ENCODE data around the gene AFG1L. TPM values are rescaled to one million over a fixed set of nuclear protein-coding genes. Genes with fewer than 3 reads are reported as not detected.

Gene AFG1L
- total RNA-seq, 2 experiments from 2014 or later: 5.7 to 5.9 TPM

- Mint-ChIP-seq H3K36me3 (ENCODE audit: low read depth) (no peaks in the 10 kb centered on the region), H3K4me3 (no peak overlapping the region), H3K4me1 (peaks cover 4% of the 10 kb centered on the region), H3K9me3 (no peaks in the 10 kb centered on the region), H3K27ac (no peak overlapping the region), H3K27me3 (peaks cover 26% of the 10 kb centered on the region)
- DNase-seq: no peak
- ChIA-PET POLR2A (no interaction called here), CTCF (no interaction called here)
Observed at GRCh38 chr6:108454356-108454755, 159.5 kb downstream of the AFG1L start.

GRCh38 chr6:108455688-108456087, 160.8 kb downstream of the AFG1L start:
- Mint-ChIP-seq H3K4me1 (peaks cover 4% of the 10 kb centered on the region), H3K27ac (no peak overlapping the region), H3K9me3 (no peaks in the 10 kb centered on the region), H3K27me3 (peaks cover 25% of the 10 kb centered on the region), H3K4me3 (no peak overlapping the region), H3K36me3 (ENCODE audit: low read depth) (no peaks in the 10 kb centered on the region)
- ChIA-PET CTCF (interaction anchor here (0.7 kb wide), 1 partner anchor 16 kb away, joined by 3 read pairs; no protein-coding TSS in a partner anchor), POLR2A (no interaction called here)
- no peak for DNase-seq

DNA sequence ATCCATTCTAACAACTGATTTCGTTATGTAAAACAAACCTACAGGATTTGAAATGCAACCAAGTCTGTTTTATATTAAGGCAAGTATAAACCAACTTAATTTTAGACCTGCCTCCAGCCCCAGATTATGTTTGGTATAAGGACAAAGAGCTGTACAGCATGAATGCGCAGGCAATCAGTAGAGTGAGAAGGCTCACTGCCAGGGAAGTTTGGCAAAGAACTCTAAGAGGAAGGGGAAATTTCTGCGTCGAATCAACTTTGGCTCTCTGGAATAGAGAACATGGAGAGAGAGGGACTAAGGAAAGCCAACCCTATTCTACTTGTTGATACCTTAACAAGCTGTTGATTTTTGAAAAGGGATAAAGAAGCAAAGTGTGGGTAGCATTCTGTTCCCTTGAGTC, 168.9 kb downstream of the AFG1L start:
- no peaks in the 10 kb centered on the region for H3K4me1 Mint-ChIP-seq

DNA sequence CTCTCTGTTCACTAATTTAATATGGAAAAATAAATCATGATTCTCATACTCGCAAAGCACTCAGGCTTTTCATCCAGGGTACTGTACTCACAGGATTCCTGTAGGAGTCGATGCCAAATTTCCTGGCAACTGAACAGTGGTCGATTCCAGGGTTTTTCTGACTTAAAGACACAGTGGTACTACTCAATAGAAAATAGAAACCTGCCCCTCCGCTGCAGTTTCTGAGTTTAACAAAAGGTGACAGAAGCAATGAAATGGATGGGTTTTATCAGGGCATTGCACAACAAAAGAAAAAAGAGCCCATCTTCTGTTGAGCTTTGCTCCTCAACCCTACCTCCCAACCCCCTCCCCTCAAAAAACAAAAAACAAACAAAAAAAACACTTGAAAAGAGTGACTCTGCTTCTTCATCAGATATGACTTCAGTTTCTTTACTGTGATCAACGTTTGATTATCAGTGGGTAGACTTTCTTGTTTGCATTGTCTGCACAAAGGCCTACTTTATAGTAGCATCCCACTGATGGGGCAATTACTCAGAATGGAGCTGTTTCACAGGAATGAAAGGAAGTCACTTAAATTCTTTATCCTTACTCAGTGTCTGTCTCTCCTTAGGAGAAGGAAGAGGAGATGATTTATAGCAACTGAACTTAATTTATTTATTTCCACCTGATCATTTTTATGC, 169.7 kb downstream of the AFG1L start:
- POLR2A ChIA-PET: no interaction called here
- DNase-seq: no peak
- no peak overlapping the region for H3K4me3 Mint-ChIP-seq
- no peaks in the 10 kb centered on the region for H3K9me3 Mint-ChIP-seq
- no peak overlapping the region for H3K27ac Mint-ChIP-seq
- CTCF ChIA-PET: no interaction called here
- H3K36me3 Mint-ChIP-seq (ENCODE audit: low read depth): no peaks in the 10 kb centered on the region
- H3K27me3 Mint-ChIP-seq: peaks cover 24% of the 10 kb centered on the region
- no peaks in the 10 kb centered on the region for H3K4me1 Mint-ChIP-seq

More for the DNA sequence above, 168.9 kb downstream of the AFG1L start:
- POLR2A ChIA-PET: no interaction called here
- Mint-ChIP-seq H3K4me3 (no peak overlapping the region), H3K27ac (no peak overlapping the region), H3K36me3 (ENCODE audit: low read depth) (no peaks in the 10 kb centered on the region), H3K27me3 (peaks cover 21% of the 10 kb centered on the region), H3K9me3 (no peaks in the 10 kb centered on the region)
- no peak for DNase-seq
- CTCF ChIA-PET: interaction anchor here (0.7 to 1.0 kb wide), 2 partner anchors 22 to 60 kb away, joined by 3 to 4 read pairs; no protein-coding TSS in a partner anchor

- H3K4me3 Mint-ChIP-seq: no peak overlapping the region
- no peaks in the 10 kb centered on the region for H3K4me1 Mint-ChIP-seq
- H3K27ac Mint-ChIP-seq: no peak overlapping the region
- ChIA-PET CTCF (no interaction called here), POLR2A (no interaction called here)
- no peak for DNase-seq
- no peaks in the 10 kb centered on the region for H3K36me3 Mint-ChIP-seq (ENCODE audit: low read depth)
- peaks cover 25% of the 10 kb centered on the region for H3K27me3 Mint-ChIP-seq
- no peaks in the 10 kb centered on the region for H3K9me3 Mint-ChIP-seq
Observed at GRCh38 chr6:108465098-108465495, 170.2 kb downstream of the AFG1L start.

DNA sequence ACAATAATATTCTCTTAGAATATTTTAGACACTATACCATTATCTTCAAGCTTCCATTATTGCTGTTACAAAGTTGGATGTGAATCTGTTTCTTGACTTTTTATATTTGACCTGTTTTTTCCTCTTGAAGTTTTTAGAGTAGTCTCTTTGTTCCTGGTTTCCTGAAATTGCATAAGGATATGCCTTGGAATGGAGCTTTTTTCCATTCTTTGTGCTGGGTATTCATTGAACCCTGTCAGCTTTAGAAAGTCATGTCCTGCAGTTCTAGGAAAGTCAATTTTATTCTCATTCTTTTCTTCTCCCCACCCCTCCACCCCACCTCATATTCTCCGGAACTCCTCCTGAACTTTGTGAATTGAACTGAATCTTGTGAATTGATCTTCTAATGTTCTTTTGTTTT, 173.5 kb downstream of the AFG1L start:
- no peaks in the 10 kb centered on the region for H3K9me3 Mint-ChIP-seq
- POLR2A ChIA-PET: interaction anchor here (0.6 kb wide), 1 partner anchor 260 kb away, joined by 3 read pairs; no protein-coding TSS in a partner anchor
- peaks cover 26% of the 10 kb centered on the region for H3K27me3 Mint-ChIP-seq
- H3K27ac Mint-ChIP-seq: no peak overlapping the region
- CTCF ChIA-PET: no interaction called here
- no peaks in the 10 kb centered on the region for H3K4me1 Mint-ChIP-seq
- DNase-seq: no peak
- H3K36me3 Mint-ChIP-seq (ENCODE audit: low read depth): no peaks in the 10 kb centered on the region
- no peak overlapping the region for H3K4me3 Mint-ChIP-seq

DNA sequence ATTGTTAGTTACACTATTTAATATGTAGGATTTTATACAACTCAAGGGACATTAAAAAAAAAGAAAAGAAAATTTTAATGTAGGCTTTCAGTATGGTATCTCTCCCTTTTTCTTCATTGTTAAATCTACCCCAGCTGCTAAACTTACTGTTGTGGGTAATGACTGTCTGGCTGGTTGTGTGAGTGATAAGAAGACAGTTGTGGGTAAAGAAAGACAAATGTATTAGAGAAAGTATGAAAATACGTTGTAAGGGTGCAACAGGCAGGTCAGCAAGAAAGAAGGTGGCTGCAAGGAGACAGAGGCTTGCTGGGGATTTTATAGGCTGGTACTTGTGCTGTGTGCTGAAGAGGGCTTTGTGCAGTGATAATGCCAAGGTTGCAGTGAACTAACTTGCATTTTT, 174.5 kb downstream of the AFG1L start:
- H3K9me3 Mint-ChIP-seq: no peaks in the 10 kb centered on the region
- no peaks in the 10 kb centered on the region for H3K36me3 Mint-ChIP-seq (ENCODE audit: low read depth)

GRCh38 chr6:108473197-108473596, 178.3 kb downstream of the AFG1L start:
- peaks cover 4% of the 10 kb centered on the region for H3K36me3 Mint-ChIP-seq (ENCODE audit: low read depth)
- H3K4me1 Mint-ChIP-seq: no peaks in the 10 kb centered on the region
- ChIA-PET POLR2A (no interaction called here), CTCF (no interaction called here)
- H3K4me3 Mint-ChIP-seq: no peak overlapping the region
- H3K9me3 Mint-ChIP-seq: no peaks in the 10 kb centered on the region
- no peak for DNase-seq
- H3K27ac Mint-ChIP-seq: no peak overlapping the region
- H3K27me3 Mint-ChIP-seq: peaks cover 20% of the 10 kb centered on the region

More for the DNA sequence above, 174.5 kb downstream of the AFG1L start:
- POLR2A ChIA-PET: no interaction called here
- no peak for DNase-seq
- H3K27ac Mint-ChIP-seq: no peak overlapping the region
- no peak overlapping the region for H3K4me3 Mint-ChIP-seq
- CTCF ChIA-PET: no interaction called here
- H3K4me1 Mint-ChIP-seq: no peaks in the 10 kb centered on the region
- peaks cover 23% of the 10 kb centered on the region for H3K27me3 Mint-ChIP-seq

DNA sequence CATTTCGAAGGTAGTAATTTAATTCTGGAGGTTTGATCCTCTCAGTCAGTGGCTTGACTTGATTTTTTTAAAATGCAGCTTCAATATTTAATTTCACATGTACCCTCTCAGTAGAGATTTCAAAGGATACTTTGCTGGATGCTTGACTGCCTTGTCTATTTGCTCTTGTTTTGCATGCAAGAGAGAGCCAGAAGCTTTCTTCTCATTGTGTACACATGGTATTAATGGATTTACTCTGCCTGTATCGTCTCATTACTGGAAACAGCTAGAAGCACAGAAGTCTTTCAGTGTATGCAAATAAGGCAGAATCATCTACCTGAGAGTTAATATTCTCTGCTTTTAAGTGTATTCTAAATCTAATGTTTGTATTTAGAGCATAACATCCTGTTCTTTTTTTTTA, 181.5 kb downstream of the AFG1L start:
- Mint-ChIP-seq H3K9me3 (no peaks in the 10 kb centered on the region), H3K4me3 (no peak overlapping the region), H3K4me1 (no peaks in the 10 kb centered on the region), H3K36me3 (ENCODE audit: low read depth) (peaks cover 9% of the 10 kb centered on the region), H3K27me3 (peaks cover 3% of the 10 kb centered on the region), H3K27ac (no peak overlapping the region)
- POLR2A ChIA-PET: no interaction called here
- no peak for DNase-seq
- CTCF ChIA-PET: interaction anchor here (0.6 to 1.8 kb wide), 2 partner anchors 9 to 442 kb away, joined by 6 read pairs; no protein-coding TSS in a partner anchor

GRCh38 chr6:108476847-108477430, 182.1 kb downstream of the AFG1L start:
- no peak for DNase-seq
- no peaks in the 10 kb centered on the region for H3K4me1 Mint-ChIP-seq
- CTCF ChIA-PET: interaction anchor here (1.8 kb wide), 1 partner anchor 8 kb away, joined by 6 read pairs; no protein-coding TSS in a partner anchor
- POLR2A ChIA-PET: no interaction called here
- no peak overlapping the region for H3K27ac Mint-ChIP-seq
- peaks cover under 1% of the 10 kb centered on the region for H3K9me3 Mint-ChIP-seq
- H3K36me3 Mint-ChIP-seq (ENCODE audit: low read depth): peaks cover 9% of the 10 kb centered on the region
- no peak overlapping the region for H3K4me3 Mint-ChIP-seq
- peaks cover 3% of the 10 kb centered on the region for H3K27me3 Mint-ChIP-seq

GRCh38 chr6:108482559-108482958, 187.7 kb downstream of the AFG1L start:
- peaks cover 6% of the 10 kb centered on the region for H3K36me3 Mint-ChIP-seq (ENCODE audit: low read depth)
- DNase-seq: no peak
- CTCF ChIA-PET: no interaction called here
- no peaks in the 10 kb centered on the region for H3K4me1 Mint-ChIP-seq
- POLR2A ChIA-PET: no interaction called here
- H3K9me3 Mint-ChIP-seq: peaks cover 7% of the 10 kb centered on the region
- no peak overlapping the region for H3K27ac Mint-ChIP-seq
- no peak overlapping the region for H3K4me3 Mint-ChIP-seq
- no peaks in the 10 kb centered on the region for H3K27me3 Mint-ChIP-seq

- Mint-ChIP-seq H3K27ac (no peak overlapping the region), H3K9me3 (peaks cover 7% of the 10 kb centered on the region), H3K4me1 (no peaks in the 10 kb centered on the region), H3K4me3 (no peak overlapping the region), H3K36me3 (ENCODE audit: low read depth) (peaks cover 3% of the 10 kb centered on the region), H3K27me3 (no peaks in the 10 kb centered on the region)
- CTCF ChIA-PET: no interaction called here
- no peak for DNase-seq
- POLR2A ChIA-PET: no interaction called here
Observed at GRCh38 chr6:108484016-108484415, 189.2 kb downstream of the AFG1L start.

DNA sequence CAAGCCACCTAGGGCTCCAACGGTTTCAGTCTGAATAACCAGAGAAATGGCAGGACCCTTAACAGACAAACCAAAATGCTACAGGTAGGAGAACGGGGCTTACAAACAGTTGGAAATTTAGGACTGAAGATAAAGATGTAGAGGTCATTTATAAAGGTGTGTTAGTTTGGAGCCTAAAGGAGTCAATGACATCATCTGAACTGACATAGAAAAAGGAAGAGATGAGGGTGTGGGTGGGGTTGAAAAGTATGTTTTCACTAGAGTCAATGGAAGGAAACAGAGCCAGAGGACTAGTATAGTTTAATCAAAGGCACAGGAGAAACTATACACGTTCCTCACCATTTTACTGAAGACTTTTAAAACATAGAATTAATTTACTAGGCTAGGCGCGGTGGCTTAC, 194.8 kb downstream of the AFG1L start:
- POLR2A ChIA-PET: no interaction called here
- no peaks in the 10 kb centered on the region for H3K9me3 Mint-ChIP-seq

More for the DNA sequence above, 194.8 kb downstream of the AFG1L start:
- Mint-ChIP-seq H3K27ac (no peak overlapping the region), H3K36me3 (ENCODE audit: low read depth) (no peaks in the 10 kb centered on the region), H3K4me3 (no peak overlapping the region), H3K27me3 (peaks cover 1% of the 10 kb centered on the region), H3K4me1 (no peaks in the 10 kb centered on the region)
- DNase-seq: no peak
- CTCF ChIA-PET: no interaction called here
